Inflammatory macrophage (primary cell): ENCODE data around the gene RNU1-4.
"Not testable (repeated sequence)": the region's sequence is repeated elsewhere in the genome, so short reads cannot be mapped to it uniquely, and the experiment has no call there.

ENCODE experiments used
- DNase-seq, 2 donors: peaks; one replicate each; pipeline ENCODE4 v3.0.0-alpha.2; 2020 to 2022

The RNU1-4 gene

DNA sequence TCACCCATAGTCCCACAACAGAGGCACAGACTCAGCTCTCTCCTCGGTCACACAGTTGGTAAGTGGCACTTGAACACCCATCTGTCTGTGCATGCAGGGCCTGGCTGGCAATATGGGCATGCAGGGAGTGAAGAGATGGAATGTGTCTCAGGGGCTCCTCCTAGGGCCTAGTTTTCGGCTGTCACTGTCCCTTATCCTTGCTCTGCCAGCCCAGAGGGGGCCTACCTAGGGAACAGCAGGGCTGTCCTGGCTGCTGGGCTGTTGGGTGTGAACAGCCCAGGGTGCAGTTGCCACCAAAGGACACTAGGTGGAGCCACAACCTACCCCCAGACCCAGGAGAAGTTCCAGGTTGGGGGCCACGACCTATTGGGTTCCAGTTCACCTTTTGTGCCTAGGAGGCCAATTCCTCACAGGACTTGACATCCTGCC is 30.6 kb upstream of the RNU1-4 start:
- DNase-seq, result not testable (repeated sequence)

DNA sequence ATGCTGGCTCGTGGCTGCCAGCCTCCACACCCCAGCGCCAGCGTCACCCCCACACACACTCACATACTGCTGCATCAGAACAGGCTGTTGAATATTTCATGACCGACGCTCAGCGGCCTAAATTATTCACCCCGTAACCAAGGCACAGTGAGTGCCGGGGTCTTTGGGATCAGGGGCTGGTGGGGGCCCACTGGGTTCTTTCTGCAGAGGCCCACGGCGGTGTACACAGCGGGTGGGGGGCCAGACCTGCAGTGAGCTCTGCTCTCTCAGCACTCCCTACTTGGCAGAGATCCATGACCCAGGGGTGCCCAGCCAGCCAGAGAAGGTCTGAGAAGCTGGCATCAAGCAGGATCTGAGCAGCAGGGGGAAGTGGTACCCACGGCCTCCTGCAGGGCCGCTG is 29.7 kb upstream of the RNU1-4 start:
- DNase-seq, result not testable (repeated sequence)

DNA sequence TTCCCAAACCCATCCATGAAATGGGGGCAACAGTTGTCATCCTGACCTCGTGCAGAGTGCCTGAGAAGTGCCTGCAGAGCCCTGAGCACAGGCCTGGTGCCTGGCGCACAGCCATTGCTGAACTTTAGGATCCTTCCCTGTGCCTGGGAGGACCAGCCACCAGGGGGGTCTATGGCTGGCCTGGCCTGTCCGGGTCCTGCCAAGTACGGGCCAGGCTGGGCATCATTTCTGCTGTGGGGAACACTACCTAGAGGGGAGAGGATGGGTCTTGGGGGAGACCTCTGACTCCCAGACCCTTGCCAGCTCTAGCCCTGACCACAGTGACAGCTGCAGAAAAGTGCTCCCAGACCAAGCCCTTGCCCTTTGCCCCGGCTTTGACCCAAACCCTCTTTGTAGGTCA is 28.2 kb upstream of the RNU1-4 start:
- DNase-seq, result not testable (repeated sequence)

DNA sequence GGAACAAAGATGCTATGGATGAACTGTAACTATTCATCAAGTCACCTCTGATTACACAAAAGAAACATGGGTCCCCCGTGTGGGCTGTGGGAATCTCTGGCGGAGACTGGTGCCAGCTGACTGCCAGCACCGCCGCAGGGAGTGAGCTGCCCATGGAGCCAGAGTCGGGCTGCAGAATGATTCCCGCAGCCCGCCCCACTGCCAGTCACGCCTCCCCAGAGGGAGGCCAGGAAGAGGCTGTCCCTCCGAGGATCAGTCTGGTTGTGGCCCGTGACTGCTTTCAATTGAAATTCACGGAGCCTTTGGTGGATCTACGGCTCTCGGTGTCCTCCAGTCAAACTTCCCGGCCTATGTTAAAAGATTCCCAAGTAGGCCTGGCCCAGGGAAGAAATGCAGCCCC is 27.7 kb upstream of the RNU1-4 start:
- DNase-seq, result not testable (repeated sequence)

DNA sequence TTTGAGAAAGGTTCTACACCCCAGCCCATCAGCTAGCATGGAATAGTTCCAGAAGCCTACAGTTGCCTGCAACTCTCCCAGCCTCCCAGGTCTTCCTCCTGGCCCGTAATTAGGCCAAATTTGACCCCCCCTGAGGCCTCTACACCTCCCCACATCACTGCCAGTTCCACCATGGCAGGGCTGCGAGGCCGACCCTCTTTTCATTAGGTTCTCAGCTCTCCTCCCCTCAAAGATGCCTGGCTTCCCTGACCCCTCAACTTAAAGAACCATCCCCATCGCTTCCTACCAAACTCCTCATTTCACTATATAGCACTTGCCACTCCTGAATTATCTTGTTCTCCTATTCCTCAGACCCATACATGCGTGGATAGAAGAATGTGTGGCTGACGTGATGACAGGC is 27.3 kb upstream of the RNU1-4 start:
- not testable (repeated sequence) for DNase-seq

- not testable (repeated sequence) for DNase-seq
These were observed 26.8 kb upstream of the RNU1-4 start for GRCh38 chr1:16713480-16713879.

DNA sequence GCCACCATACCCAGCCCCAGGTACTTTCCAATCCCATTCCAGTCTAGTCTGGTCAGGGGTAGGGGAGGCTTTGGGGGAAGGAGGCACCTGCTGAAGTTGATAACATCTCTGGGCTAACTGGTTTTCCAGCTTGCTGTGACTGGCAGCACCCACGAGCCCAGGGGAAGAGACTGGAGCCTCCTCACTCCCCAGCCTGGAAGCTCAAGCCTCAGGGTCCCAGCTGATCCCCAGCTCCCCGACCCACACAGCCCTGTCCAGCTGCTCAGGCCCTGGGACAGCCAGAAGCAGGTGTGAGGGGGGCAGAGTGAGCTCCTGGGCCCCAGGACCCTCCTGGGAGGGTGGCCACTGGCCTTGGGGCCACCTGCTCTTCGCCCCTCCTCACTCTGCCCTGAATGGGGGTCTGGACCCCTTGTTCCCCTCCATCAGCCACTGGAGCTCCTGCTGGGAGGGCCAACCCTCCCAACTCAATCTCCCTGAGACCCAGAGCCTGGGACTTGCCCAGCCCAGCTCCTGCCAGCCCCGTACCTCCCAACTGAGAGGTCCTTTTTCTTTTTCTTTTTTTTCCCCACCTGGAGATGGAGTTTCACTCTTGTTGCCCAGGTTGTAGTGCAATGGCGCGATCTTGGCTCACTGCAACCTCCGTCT is 23.5 kb upstream of the RNU1-4 start:
- DNase-seq, result no peak

GRCh38 chr1:16717336-16718098 is 22.8 kb upstream of the RNU1-4 start:
- no peak for DNase-seq

GRCh38 chr1:16718099-16718907 is 22.0 kb upstream of the RNU1-4 start:
- DNase-seq, result not testable (repeated sequence)

- no peak for DNase-seq
These were observed 21.3 kb upstream of the RNU1-4 start for GRCh38 chr1:16718908-16719533.

DNA sequence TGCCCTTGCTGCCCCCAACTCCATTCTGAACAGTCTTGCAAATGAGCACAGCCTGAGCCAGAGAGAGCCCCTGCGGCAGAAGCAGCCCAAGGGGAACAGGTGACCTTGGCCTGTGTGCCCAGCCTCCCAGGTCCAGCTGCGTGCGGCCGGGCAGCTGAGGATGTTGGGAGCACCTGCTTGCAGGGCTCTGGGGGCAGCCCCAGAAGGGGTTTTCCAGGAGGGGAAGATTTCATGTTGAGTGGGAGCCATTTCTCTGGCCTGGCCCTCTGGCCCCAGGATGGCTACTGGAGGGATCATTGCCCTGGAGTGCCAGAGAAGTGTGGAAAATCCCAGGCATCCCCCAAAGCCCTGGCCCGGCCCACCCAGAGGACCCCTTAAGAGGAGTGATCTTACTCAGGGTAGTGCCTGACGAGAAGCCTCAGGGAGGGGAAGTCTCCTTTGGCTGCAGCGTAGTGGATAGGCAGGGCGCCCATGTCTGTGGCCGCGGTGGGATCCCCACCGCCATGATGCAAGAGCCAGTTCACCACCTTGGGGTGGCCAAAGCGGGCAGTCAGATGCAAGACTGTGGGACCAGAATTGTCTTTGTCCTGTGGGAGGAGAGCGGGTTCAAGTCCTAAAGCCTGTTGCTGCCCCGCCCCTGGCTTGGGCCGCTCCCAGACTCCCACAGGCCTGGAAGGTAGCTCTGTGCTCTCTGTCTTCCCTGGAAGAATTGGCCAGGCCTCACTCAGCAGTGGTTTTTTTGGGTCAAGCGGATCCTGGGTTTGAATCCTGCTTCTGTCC is 20.6 kb upstream of the RNU1-4 start:
- no peak for DNase-seq

- no peak for DNase-seq
These were observed 19.7 kb upstream of the RNU1-4 start for GRCh38 chr1:16720351-16721223.

DNA sequence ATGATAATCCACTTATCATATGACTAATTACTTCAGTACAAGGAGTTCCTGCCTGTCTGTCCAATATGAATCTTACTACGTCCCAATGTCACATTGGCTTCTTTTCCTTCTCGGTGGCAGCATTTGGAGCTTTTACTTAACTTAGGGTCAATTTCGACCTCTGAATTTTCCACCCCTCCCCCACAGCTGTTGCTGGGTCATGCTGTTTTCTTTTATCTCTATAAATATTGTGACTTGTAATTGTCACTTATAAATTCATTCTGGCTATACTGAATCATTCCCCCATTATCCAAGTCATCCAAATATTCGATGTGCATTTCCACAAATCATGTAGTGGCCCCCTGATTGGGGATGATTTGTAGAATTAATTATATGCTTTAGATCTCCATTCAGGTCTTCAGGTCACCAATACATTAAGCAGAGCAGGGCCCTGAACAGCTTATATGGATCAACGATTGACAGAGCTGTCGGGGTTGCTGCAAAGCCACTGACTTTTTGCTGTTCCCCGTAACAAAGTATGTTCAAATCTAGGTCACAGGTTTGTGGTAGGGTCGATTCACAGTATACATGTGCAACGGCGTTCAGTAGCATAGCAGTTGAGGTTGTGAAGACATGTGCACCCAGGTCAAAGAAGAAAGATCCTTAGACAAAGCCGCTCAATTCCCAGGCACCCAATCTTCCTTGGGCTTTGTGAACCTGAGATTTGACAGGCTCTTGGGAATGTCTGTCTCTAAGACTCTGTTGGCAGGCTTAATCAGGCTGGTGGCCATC is 18.3 kb upstream of the RNU1-4 start:
- DNase-seq, result no peak

- no peak for DNase-seq
These were observed 15.4 kb upstream of the RNU1-4 start for GRCh38 chr1:16724718-16725438.

- DNase-seq, result not testable (repeated sequence)
These were observed 14.7 kb upstream of the RNU1-4 start for GRCh38 chr1:16725439-16726245.

DNA sequence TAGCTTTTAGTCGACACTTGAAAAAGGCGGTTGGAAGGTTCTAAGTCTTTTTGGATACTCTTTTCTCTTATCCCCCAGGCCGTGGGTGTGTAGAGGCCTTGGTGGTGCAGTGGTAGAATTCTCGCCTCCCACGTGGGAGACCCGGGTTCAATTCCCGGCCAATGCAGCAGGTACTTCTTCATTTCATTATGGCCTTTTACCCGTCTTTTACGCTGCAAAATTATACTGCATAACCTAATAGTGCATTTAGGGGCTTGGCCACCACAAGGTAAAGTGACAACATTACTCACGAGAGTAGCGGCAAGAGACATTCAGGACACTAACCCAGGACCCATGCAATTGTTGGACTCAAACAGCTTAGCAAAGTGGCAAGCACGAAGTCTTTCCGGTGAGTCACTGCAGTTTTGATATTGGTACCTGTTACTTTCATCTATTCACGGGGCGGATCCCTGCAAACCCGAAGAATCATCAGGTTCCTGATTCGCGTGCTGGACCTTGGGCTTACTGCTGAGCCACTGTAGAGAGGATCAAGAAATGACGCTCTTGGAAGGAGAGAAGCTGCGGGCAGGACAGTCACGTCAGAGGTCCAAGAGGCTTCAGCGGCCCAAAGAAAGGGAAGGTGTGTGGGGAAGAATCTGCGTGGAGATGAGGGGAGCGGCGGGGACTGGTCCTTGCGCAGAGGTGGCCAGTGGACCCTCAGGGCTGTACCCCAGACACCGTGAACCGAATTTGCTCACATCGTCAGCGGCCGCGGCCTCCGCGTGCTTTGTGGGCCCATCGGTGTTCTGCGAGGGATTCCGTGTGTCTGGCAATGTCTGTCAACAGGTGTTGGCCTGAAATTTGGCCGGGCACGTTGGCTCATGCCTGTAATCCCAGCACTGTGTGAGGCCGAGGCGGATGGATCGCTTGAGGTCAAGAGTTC is 12.9 kb upstream of the RNU1-4 start:
- peak; percentile 39 to 48 for DNase-seq

GRCh38 chr1:16728243-16728949 is 11.9 kb upstream of the RNU1-4 start:
- DNase-seq, result not testable (repeated sequence)
